ENCODE data around the gene NDST3.
A peak's percentile ranks its signal among the peaks of the same experiment; 100 is the strongest.

NDST3 gene

GRCh38 chr4:118271788-118272187 lies 237.5 kb downstream of the NDST3 start:
- Histone ChIP-seq H3K27me3 (no peaks in the 10 kb centered on the region; the same call in 1 of the 2 replicates), H3K4me3 (ENCODE audit: low read depth, low read length) (no peak overlapping the region), H3K4me1 (no peaks in the 10 kb centered on the region), H3K9me3 (no peaks in the 10 kb centered on the region), H3K36me3 (no peaks in the 10 kb centered on the region)
- no peak for DNase-seq
- TF ChIP-seq, protein P1, sequence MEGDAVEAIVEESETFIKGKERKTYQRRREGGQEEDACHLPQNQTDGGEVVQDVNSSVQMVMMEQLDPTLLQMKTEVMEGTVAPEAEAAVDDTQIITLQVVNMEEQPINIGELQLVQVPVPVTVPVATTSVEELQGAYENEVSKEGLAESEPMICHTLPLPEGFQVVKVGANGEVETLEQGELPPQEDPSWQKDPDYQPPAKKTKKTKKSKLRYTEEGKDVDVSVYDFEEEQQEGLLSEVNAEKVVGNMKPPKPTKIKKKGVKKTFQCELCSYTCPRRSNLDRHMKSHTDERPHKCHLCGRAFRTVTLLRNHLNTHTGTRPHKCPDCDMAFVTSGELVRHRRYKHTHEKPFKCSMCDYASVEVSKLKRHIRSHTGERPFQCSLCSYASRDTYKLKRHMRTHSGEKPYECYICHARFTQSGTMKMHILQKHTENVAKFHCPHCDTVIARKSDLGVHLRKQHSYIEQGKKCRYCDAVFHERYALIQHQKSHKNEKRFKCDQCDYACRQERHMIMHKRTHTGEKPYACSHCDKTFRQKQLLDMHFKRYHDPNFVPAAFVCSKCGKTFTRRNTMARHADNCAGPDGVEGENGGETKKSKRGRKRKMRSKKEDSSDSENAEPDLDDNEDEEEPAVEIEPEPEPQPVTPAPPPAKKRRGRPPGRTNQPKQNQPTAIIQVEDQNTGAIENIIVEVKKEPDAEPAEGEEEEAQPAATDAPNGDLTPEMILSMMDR (IDR thresholded peaks at IDR 0.05; ENCODE audit: low read depth, low read length), result no peak

GRCh38 chr4:118273642-118274041 lies 239.4 kb downstream of the NDST3 start:
- no peaks in the 10 kb centered on the region for H3K9me3 ChIP-seq
- no peak for DNase-seq
- no peaks in the 10 kb centered on the region; the same call in 1 of the 2 replicates for H3K27me3 ChIP-seq
- no peaks in the 10 kb centered on the region for H3K4me1 ChIP-seq
- peaks cover under 1% of the 10 kb centered on the region for H3K36me3 ChIP-seq
- TF ChIP-seq, protein P1 (IDR thresholded peaks at IDR 0.05; ENCODE audit: low read depth, low read length), result no peak
- no peak overlapping the region for H3K4me3 ChIP-seq (ENCODE audit: low read depth, low read length)

GRCh38 chr4:118276580-118276979 lies 242.3 kb downstream of the NDST3 start:
- H3K9me3 ChIP-seq, result no peaks in the 10 kb centered on the region
- H3K4me3 ChIP-seq (ENCODE audit: low read depth, low read length), result no peak overlapping the region
- TF ChIP-seq, protein P1 (IDR thresholded peaks at IDR 0.05; ENCODE audit: low read depth, low read length), result no peak

GRCh38 chr4:118277243-118277642 lies 243.0 kb downstream of the NDST3 start:
- no peak for DNase-seq
- Histone ChIP-seq H3K27me3 (no peaks in the 10 kb centered on the region; the same call in 1 of the 2 replicates), H3K4me3 (ENCODE audit: low read depth, low read length) (no peak overlapping the region), H3K4me1 (peaks cover 12% of the 10 kb centered on the region), H3K9me3 (no peaks in the 10 kb centered on the region), H3K36me3 (peaks cover 32% of the 10 kb centered on the region)
- TF ChIP-seq, protein P1 (IDR thresholded peaks at IDR 0.05; ENCODE audit: low read depth, low read length), result no peak

More at GRCh38 chr4:118276580-118276979, 242.3 kb downstream of the NDST3 start:
- Histone ChIP-seq H3K27me3 (no peaks in the 10 kb centered on the region; the same call in 1 of the 2 replicates), H3K4me1 (peaks cover 5% of the 10 kb centered on the region; the same call in 1 of the 2 replicates), H3K36me3 (peaks cover 30% of the 10 kb centered on the region)
- no peak for DNase-seq

GRCh38 chr4:118278473-118279274 lies 244.4 kb downstream of the NDST3 start:
- H3K36me3 ChIP-seq, result peaks cover 35% of the 10 kb centered on the region

More at GRCh38 chr4:118278473-118279274, 244.4 kb downstream of the NDST3 start:
- H3K4me3 ChIP-seq (ENCODE audit: low read depth, low read length), result peak overlapping the region; percentile 95
- no peaks in the 10 kb centered on the region for H3K27me3 ChIP-seq
- TF ChIP-seq, protein P1 (IDR thresholded peaks at IDR 0.05; ENCODE audit: low read depth, low read length), result no peak
- H3K4me1 ChIP-seq, result peaks cover 16% of the 10 kb centered on the region
- no peaks in the 10 kb centered on the region for H3K9me3 ChIP-seq
- peak; percentile 99 for DNase-seq
